ENCODE results near the gene TMEM253. TPM values are rescaled to one million over a fixed set of nuclear protein-coding genes. Genes with fewer than 3 reads are reported as not detected.

Gene TMEM253
- total RNA-seq, 1 experiment from 2014 or later: 0.98 TPM

DNA sequence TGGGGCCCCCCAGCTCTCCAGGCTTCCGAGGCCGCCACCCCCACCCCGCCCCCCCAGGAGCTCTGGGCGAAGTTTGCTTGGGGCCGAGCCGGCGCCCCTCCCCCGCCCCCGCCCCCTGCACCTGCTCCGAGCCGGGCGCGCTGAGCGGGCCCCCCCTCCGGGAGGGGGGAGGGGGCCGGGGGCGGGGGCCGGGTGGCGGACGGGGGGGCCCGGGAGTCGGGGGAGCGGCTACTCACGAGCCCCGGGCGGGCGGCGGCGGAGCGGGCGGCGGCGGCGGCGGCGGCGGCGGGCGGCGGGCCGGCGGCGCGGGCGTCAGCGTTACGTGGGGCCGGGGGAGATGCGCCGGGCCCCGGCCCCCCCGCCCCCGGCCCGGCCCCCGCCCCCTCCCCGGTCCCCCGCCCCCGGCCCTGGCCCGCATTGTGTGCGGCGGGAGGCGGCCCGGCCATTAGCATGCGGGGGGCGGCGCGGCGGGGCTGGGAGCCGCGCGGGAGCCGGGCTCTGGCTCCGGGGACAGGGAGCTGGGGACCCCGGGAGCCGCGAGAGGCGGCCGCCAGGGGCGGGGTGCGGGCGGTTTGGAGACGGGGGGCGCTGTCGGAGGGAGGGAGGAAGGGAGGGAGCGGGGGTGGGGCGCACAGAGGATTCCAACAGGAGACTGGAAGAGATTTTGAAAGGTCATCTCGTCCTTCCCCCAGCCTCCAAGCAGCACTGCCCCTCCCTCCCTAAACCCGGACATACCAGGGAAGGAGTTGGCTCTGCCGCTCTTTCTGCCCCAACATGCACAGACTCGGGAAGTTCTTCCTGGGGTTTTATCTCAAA, 2.6 kb upstream of the TMEM253 start, which contains the start of gene ZNF219:
Gene ZNF219 (minus strand): TSS at position 580 of the 816 bp plus-strand sequence. CDS start 5,064 bp downstream, outside the sequence.
- H3K9me3 Mint-ChIP-seq (ENCODE audit: unreplicated experiment): no peaks in the 10 kb centered on the region
- intact Hi-C loops (cut with micrococcal nuclease; ENCODE audit: unreplicated experiment): no loop called here
- H3K4me3 Mint-ChIP-seq (ENCODE audit: unreplicated experiment): peak within 1 kb of the TSS; percentile 81
- H3K9me3 ChIP-seq: no peaks in the 10 kb centered on the region
- H3K4me1 Mint-ChIP-seq (ENCODE audit: low read depth, unreplicated experiment): peaks cover 45% of the 10 kb centered on the region
- H3K36me3 Mint-ChIP-seq (ENCODE audit: insufficient read depth, unreplicated experiment): peaks cover 18% of the 10 kb centered on the region
- H3K27me3 ChIP-seq (replicated peaks; ENCODE audit: control insufficient read depth, insufficient read depth, low read length): no peaks in the 10 kb centered on the region
- peaks cover 29% of the 10 kb centered on the region for H3K4me1 ChIP-seq
- peak; percentile 70 to 81 for DNase-seq
- peak within 1 kb of the TSS; percentile 38 for H3K27ac Mint-ChIP-seq (ENCODE audit: unreplicated experiment)
- TF ChIP-seq, protein P1, sequence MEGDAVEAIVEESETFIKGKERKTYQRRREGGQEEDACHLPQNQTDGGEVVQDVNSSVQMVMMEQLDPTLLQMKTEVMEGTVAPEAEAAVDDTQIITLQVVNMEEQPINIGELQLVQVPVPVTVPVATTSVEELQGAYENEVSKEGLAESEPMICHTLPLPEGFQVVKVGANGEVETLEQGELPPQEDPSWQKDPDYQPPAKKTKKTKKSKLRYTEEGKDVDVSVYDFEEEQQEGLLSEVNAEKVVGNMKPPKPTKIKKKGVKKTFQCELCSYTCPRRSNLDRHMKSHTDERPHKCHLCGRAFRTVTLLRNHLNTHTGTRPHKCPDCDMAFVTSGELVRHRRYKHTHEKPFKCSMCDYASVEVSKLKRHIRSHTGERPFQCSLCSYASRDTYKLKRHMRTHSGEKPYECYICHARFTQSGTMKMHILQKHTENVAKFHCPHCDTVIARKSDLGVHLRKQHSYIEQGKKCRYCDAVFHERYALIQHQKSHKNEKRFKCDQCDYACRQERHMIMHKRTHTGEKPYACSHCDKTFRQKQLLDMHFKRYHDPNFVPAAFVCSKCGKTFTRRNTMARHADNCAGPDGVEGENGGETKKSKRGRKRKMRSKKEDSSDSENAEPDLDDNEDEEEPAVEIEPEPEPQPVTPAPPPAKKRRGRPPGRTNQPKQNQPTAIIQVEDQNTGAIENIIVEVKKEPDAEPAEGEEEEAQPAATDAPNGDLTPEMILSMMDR (IDR thresholded peaks at IDR 0.05; ENCODE audit: insufficient read depth in 1 of 2, low read depth in 1 of 2, low read length in 1 of 2, severe bottlenecking in 1 of 2, unreplicated experiment in 1 of 2): no peak
- POLR2A ChIA-PET: no interaction called here
- peak within 1 kb of the TSS; percentile 60 for H3K4me3 ChIP-seq (ENCODE audit: low read depth, low read length)
- H3K27me3 Mint-ChIP-seq (ENCODE audit: insufficient read depth, unreplicated experiment): no peaks in the 10 kb centered on the region
- BruUV-seq (replicated peaks): no TSS peak
- CTCF ChIA-PET: interaction anchor here (0.6 to 3.1 kb wide), 4 partner anchors 27 to 1729 kb away, joined by 3 to 19 read pairs (median 6); partner anchors contain the start of gene ARHGEF40
- H3K36me3 ChIP-seq (ENCODE audit: control insufficient read depth, insufficient read depth, low read length): no peaks in the 10 kb centered on the region

DNA sequence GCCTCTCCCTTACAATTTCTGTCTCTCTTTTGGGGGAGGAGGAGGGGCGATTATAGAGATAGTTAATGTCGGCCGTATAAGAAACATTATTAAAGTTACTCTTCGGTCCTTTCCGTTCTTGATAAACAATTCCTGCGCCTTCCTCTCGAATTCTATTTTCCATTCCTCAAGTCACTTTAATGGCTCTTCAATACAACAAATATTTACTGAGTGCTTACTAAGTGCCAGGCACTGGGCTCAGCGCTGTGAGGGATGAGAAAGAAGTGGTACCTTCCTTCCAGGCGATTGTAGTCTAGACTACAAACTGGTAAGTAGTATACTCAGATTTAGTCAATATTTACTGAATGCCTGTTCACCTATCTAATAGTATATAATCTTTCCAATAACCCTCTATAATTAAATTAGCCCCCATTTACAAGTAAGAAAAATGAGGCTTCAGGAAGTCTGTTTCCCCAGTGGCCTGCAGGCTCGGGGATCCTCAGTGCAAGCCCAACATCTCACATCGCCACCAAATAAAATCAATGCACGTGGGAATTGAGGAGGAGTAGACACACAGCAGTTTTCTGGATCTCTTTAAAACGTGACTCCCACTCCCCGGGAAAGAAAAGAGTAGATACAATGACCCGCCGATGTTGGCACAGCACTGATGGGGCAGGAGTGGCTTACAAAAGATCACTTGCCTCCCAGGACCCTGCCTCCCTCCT, 1.8 kb upstream of the TMEM253 start:
- H3K9me3 ChIP-seq: no peaks in the 10 kb centered on the region
- Mint-ChIP-seq H3K4me1 (ENCODE audit: low read depth, unreplicated experiment) (peaks cover 45% of the 10 kb centered on the region), H3K27ac (ENCODE audit: unreplicated experiment) (peak overlapping the region; percentile 38), H3K27me3 (ENCODE audit: insufficient read depth, unreplicated experiment) (no peaks in the 10 kb centered on the region), H3K36me3 (ENCODE audit: insufficient read depth, unreplicated experiment) (peaks cover 21% of the 10 kb centered on the region), H3K9me3 (ENCODE audit: unreplicated experiment) (no peaks in the 10 kb centered on the region), H3K4me3 (ENCODE audit: unreplicated experiment) (peak overlapping the region; percentile 81)
- H3K4me3 ChIP-seq (ENCODE audit: low read depth, low read length): peak overlapping the region; percentile 60
- DNase-seq: no peak
- intact Hi-C loops (cut with micrococcal nuclease; ENCODE audit: unreplicated experiment): no loop called here
- peaks cover 29% of the 10 kb centered on the region for H3K4me1 ChIP-seq
- H3K36me3 ChIP-seq (ENCODE audit: control insufficient read depth, insufficient read depth, low read length): no peaks in the 10 kb centered on the region
- H3K27me3 ChIP-seq (replicated peaks; ENCODE audit: control insufficient read depth, insufficient read depth, low read length): no peaks in the 10 kb centered on the region
- BruUV-seq (replicated peaks): TSS peak; percentile 94
- POLR2A ChIA-PET: no interaction called here
- CTCF ChIA-PET: interaction anchor here (0.6 to 1.3 kb wide), 2 partner anchors 27 to 29 kb away, joined by 4 read pairs; partner anchors contain the start of gene ARHGEF40
- TF ChIP-seq, protein P1 (IDR thresholded peaks at IDR 0.05; ENCODE audit: insufficient read depth in 1 of 2, low read depth in 1 of 2, low read length in 1 of 2, severe bottlenecking in 1 of 2, unreplicated experiment in 1 of 2): no peak

DNA sequence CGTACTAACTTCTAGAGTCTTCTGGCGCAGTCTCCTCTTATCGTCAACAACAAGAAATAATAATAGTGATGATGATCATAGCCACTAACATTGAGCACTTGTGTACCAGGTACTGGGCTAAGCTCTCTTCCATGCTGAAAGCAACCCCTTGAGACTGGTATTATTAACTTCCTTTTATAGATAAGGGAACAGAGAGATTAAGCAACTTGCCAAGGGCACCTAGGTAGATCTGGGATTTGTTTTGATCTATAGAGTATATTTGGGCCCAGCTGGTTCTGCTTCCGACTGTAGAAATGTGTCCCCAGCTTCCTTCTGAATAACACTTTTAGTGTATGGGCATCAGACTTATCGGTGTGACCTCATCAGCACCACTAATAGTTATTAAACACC, 1.3 kb upstream of the TMEM253 start:
- Histone ChIP-seq H3K4me1 (peaks cover 30% of the 10 kb centered on the region), H3K27me3 (replicated peaks; ENCODE audit: control insufficient read depth, insufficient read depth, low read length) (no peaks in the 10 kb centered on the region), H3K4me3 (ENCODE audit: low read depth, low read length) (peak overlapping the region; percentile 60), H3K36me3 (ENCODE audit: control insufficient read depth, insufficient read depth, low read length) (no peaks in the 10 kb centered on the region), H3K9me3 (no peaks in the 10 kb centered on the region)
- Mint-ChIP-seq H3K36me3 (ENCODE audit: insufficient read depth, unreplicated experiment) (peaks cover 25% of the 10 kb centered on the region), H3K9me3 (ENCODE audit: unreplicated experiment) (no peaks in the 10 kb centered on the region), H3K4me3 (ENCODE audit: unreplicated experiment) (peak overlapping the region; percentile 81), H3K4me1 (ENCODE audit: low read depth, unreplicated experiment) (peaks cover 43% of the 10 kb centered on the region), H3K27ac (ENCODE audit: unreplicated experiment) (peak overlapping the region; percentile 38), H3K27me3 (ENCODE audit: insufficient read depth, unreplicated experiment) (no peaks in the 10 kb centered on the region)
- TF ChIP-seq, protein P1 (IDR thresholded peaks at IDR 0.05; ENCODE audit: insufficient read depth in 1 of 2, low read depth in 1 of 2, low read length in 1 of 2, severe bottlenecking in 1 of 2, unreplicated experiment in 1 of 2): no peak
- POLR2A ChIA-PET: interaction anchor here (0.6 kb wide), 1 partner anchor 207 kb away, joined by 3 read pairs; no protein-coding TSS in a partner anchor
- no peak for DNase-seq
- CTCF ChIA-PET: interaction anchor here (1.3 kb wide), 1 partner anchor 29 kb away, joined by 4 read pairs; the partner anchor contains the start of gene ARHGEF40
- intact Hi-C loops (cut with micrococcal nuclease; ENCODE audit: unreplicated experiment): no loop called here
- BruUV-seq (replicated peaks): no TSS peak
